ENCODE results near the gene TAS2R43.
"Not testable (repeated sequence)": the region's sequence is repeated elsewhere in the genome, so short reads cannot be mapped to it uniquely, and the experiment has no call there.

Gene TAS2R43

DNA sequence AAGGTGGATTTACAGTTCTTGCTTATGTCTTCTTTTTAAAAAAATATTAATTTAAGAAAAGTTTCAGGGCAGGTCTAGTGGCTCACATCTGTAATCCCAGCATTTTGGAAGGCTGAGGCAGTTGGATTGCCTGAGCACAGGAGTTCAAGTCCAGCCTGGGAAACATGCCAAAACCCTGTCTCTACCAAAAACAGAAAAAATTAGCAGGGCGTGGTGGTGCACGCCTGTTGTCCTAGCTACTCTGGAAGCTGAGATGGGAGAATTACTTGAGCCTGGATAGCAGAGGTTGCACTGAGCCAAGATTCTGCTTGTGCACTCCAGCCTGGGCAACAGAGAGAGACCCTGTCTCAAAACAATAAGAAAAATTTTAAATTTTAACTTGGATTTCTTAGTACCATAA lies 24.6 kb downstream of the TAS2R43 start:
- peaks cover 0 to 4% of the 10 kb centered on the region in 2 donors for H3K4me1 ChIP-seq (ENCODE audit: control insufficient read depth in 1 of 2, insufficient read depth in 2 of 2, low read length in 2 of 2)
- H3K4me3 ChIP-seq (ENCODE audit: low read depth in 1 of 2, low read length in 2 of 2), result no peak overlapping the region
- no peaks in the 10 kb centered on the region for H3K36me3 ChIP-seq (ENCODE audit: control insufficient read depth in 1 of 2, insufficient read depth in 2 of 2, low read length in 2 of 2)
- no peak overlapping the region for H3K9ac ChIP-seq (ENCODE audit: low read depth in 1 of 2, low read length in 2 of 2)
- no peak overlapping the region for H3K27ac ChIP-seq (ENCODE audit: low read depth, low read length)
- H3K9me3 ChIP-seq (ENCODE audit: control insufficient read depth in 1 of 2, low read length in 2 of 2), result no peaks in the 10 kb centered on the region
- H3K27me3 ChIP-seq (ENCODE audit: control insufficient read depth in 1 of 2, insufficient read depth in 2 of 2, low read length in 2 of 2), result no peaks in the 10 kb centered on the region

DNA sequence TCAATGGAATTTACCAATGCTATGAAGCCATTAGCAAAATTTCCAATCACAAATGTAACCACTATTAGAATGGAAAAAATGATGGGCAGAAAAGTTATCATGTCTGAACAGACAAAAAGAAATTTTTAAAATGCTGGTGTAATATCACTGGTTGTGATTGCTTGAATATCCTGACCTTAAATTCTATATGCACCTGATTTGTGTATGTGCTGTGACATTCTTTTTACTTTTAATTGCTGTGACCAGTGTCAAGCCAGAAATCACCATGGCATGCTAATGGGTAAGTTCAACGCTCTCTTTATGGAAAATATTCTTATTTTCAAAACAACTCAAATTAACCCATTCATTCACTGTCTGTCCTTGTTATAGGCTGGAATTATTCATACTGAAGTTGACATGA lies 29.9 kb downstream of the TAS2R43 start, which contains the start of gene TAS2R46:
Gene TAS2R46, minus strand, starts transcription at position 101 of the 400 bp plus-strand sequence. Its CDS starts 0 bp downstream, at position 101.
- H3K4me3 ChIP-seq (ENCODE audit: low read depth in 1 of 2, low read length in 2 of 2); H3K4me1 ChIP-seq (ENCODE audit: control insufficient read depth in 1 of 2, insufficient read depth in 2 of 2, low read length in 2 of 2); H3K27ac ChIP-seq (ENCODE audit: low read depth, low read length); H3K9ac ChIP-seq (ENCODE audit: low read depth in 1 of 2, low read length in 2 of 2); H3K36me3 ChIP-seq (ENCODE audit: control insufficient read depth in 1 of 2, insufficient read depth in 2 of 2, low read length in 2 of 2); H3K9me3 ChIP-seq (ENCODE audit: control insufficient read depth in 1 of 2, low read length in 2 of 2); H3K27me3 ChIP-seq (ENCODE audit: control insufficient read depth in 1 of 2, insufficient read depth in 2 of 2, low read length in 2 of 2): not testable (repeated sequence)

- Histone ChIP-seq H3K27ac (ENCODE audit: low read depth, low read length) (no peak overlapping the region), H3K4me3 (ENCODE audit: low read depth in 1 of 2, low read length in 2 of 2) (no peak overlapping the region), H3K4me1 (ENCODE audit: control insufficient read depth in 1 of 2, insufficient read depth in 2 of 2, low read length in 2 of 2) (no peaks in the 10 kb centered on the region)
Measured at GRCh38 chr12:11059784-11060183, 32.3 kb downstream of the TAS2R43 start.

GRCh38 chr12:11059041-11059440 lies 33.1 kb downstream of the TAS2R43 start:
- Histone ChIP-seq H3K36me3 (ENCODE audit: control insufficient read depth in 1 of 2, insufficient read depth in 2 of 2, low read length in 2 of 2) (no peaks in the 10 kb centered on the region), H3K4me3 (ENCODE audit: low read depth in 1 of 2, low read length in 2 of 2) (no peak overlapping the region), H3K27ac (ENCODE audit: low read depth, low read length) (no peak overlapping the region), H3K9ac (ENCODE audit: low read depth in 1 of 2, low read length in 2 of 2) (no peak overlapping the region), H3K27me3 (ENCODE audit: control insufficient read depth in 1 of 2, insufficient read depth in 2 of 2, low read length in 2 of 2) (no peaks in the 10 kb centered on the region), H3K4me1 (ENCODE audit: control insufficient read depth in 1 of 2, insufficient read depth in 2 of 2, low read length in 2 of 2) (no peaks in the 10 kb centered on the region), H3K9me3 (ENCODE audit: control insufficient read depth in 1 of 2, low read length in 2 of 2) (no peaks in the 10 kb centered on the region)

More at GRCh38 chr12:11059784-11060183, 32.3 kb downstream of the TAS2R43 start:
- Histone ChIP-seq H3K36me3 (ENCODE audit: control insufficient read depth in 1 of 2, insufficient read depth in 2 of 2, low read length in 2 of 2) (no peaks in the 10 kb centered on the region), H3K27me3 (ENCODE audit: control insufficient read depth in 1 of 2, insufficient read depth in 2 of 2, low read length in 2 of 2) (no peaks in the 10 kb centered on the region), H3K9me3 (ENCODE audit: control insufficient read depth in 1 of 2, low read length in 2 of 2) (no peaks in the 10 kb centered on the region), H3K9ac (ENCODE audit: low read depth in 1 of 2, low read length in 2 of 2) (no peak overlapping the region)

- Histone ChIP-seq H3K4me1 (ENCODE audit: control insufficient read depth in 1 of 2, insufficient read depth in 2 of 2, low read length in 2 of 2) (no peaks in the 10 kb centered on the region), H3K36me3 (ENCODE audit: control insufficient read depth in 1 of 2, insufficient read depth in 2 of 2, low read length in 2 of 2) (no peaks in the 10 kb centered on the region), H3K9ac (ENCODE audit: low read depth in 1 of 2, low read length in 2 of 2) (no peak overlapping the region), H3K27me3 (ENCODE audit: control insufficient read depth in 1 of 2, insufficient read depth in 2 of 2, low read length in 2 of 2) (no peaks in the 10 kb centered on the region), H3K9me3 (ENCODE audit: control insufficient read depth in 1 of 2, low read length in 2 of 2) (peaks cover 5 to 8% of the 10 kb centered on the region in 2 donors), H3K4me3 (ENCODE audit: low read depth in 1 of 2, low read length in 2 of 2) (no peak overlapping the region), H3K27ac (ENCODE audit: low read depth, low read length) (no peak overlapping the region)
Measured at GRCh38 chr12:11055306-11055705, 36.8 kb downstream of the TAS2R43 start.

DNA sequence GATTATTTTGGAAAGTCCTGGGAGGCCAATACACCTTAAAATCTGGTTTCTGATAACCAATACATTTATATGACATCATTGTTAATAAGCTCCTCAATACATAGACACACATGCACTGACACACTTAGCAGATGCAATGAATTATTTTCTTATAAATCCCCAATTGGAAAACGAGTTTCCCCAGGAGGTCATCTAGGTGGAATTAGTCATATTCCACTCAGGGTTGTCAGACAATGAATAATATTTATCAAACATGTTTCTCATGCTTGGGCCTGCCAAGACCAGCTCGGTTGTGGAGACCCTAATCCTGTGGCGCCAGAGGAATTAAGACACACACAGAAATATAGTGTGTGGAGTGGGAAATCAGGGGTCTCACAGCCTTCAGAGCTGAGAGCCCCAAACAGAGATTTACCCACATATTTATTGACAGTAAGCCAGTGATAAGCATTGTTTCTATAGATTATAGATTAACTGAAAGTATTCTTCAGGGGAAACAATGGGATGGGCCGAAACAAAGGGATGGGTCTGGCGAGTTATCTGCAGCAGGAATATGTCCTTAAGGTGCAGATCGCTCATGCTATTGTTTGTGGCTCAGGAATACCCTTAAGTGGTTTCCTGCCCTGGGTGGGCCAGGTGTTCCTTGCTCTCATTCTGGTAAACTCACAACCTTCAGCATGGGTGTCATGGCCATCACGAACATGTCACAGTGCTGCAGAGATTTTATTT lies 42.1 kb downstream of the TAS2R43 start:
- not testable (repeated sequence) for H3K4me3 ChIP-seq (ENCODE audit: low read depth in 1 of 2, low read length in 2 of 2); H3K36me3 ChIP-seq (ENCODE audit: control insufficient read depth in 1 of 2, insufficient read depth in 2 of 2, low read length in 2 of 2); H3K27me3 ChIP-seq (ENCODE audit: control insufficient read depth in 1 of 2, insufficient read depth in 2 of 2, low read length in 2 of 2); H3K4me1 ChIP-seq (ENCODE audit: control insufficient read depth in 1 of 2, insufficient read depth in 2 of 2, low read length in 2 of 2); H3K9ac ChIP-seq (ENCODE audit: low read depth in 1 of 2, low read length in 2 of 2); H3K27ac ChIP-seq (ENCODE audit: low read depth, low read length)
- H3K9me3 ChIP-seq (ENCODE audit: control insufficient read depth in 1 of 2, low read length in 2 of 2), result peaks cover 10 to 11% of the 10 kb centered on the region in 2 donors

DNA sequence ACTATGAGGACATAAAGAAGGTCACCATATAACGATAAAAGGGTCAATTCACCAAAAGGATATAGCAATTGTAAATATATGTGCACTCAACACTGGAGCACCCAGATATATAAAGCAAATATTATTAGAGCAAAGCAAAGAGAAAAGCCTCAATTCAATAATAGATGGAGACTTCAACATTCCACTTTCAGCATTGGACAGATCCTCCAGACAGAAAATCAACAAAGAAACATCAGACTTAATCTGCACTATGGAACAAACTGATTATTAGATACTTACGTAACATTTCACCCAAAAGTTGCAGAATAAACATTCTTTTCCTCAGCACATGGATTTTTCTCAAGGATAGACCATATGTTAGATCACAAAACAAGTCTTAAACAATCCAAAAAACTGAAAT lies 50.7 kb downstream of the TAS2R43 start:
- H3K9ac ChIP-seq (ENCODE audit: low read depth in 1 of 2, low read length in 2 of 2); H3K4me3 ChIP-seq (ENCODE audit: low read depth in 1 of 2, low read length in 2 of 2); H3K27me3 ChIP-seq (ENCODE audit: control insufficient read depth in 1 of 2, insufficient read depth in 2 of 2, low read length in 2 of 2); H3K9me3 ChIP-seq (ENCODE audit: control insufficient read depth in 1 of 2, low read length in 2 of 2); H3K27ac ChIP-seq (ENCODE audit: low read depth, low read length); H3K4me1 ChIP-seq (ENCODE audit: control insufficient read depth in 1 of 2, insufficient read depth in 2 of 2, low read length in 2 of 2): not testable (repeated sequence)
- H3K36me3 ChIP-seq (ENCODE audit: control insufficient read depth in 1 of 2, insufficient read depth in 2 of 2, low read length in 2 of 2), result peaks cover 0 to 12% of the 10 kb centered on the region in 2 donors

Measured in duodenal mucosa (tissue), 2 donors.